Spleen (tissue), 7 donors: ENCODE data around the gene CGB5.
"Not testable (repeated sequence)": the region's sequence is repeated elsewhere in the genome, so short reads cannot be mapped to it uniquely, and the experiment has no call there.

Experiments
- POLR2A ChIP-seq, 3 donors: fragments of 450-650 bp; IDR thresholded peaks; one replicate each; pipeline ENCODE4 v1.5.1; 2017; ENCODE audit warnings: antibody characterized with exemption in 3 of 3, mild to moderate bottlenecking in 1 of 3
- TF ChIP-seq, protein P1 (sequence below), 11 experiments: fragments of 200-600 bp in 7 of 11; fragments of 450-650 bp in 4 of 11; sonication (generic) in 4 of 11; IDR thresholded peaks in 8 of 11; conservative IDR thresholded peaks in 3 of 11; 1 replicate in 7 of 11; 2 replicates in 4 of 11; pipeline versions ENCODE4 v1.4.0 to v1.8.0; 2016 to 2021; ENCODE audit warnings: antibody characterized with exemption in 11 of 11, inconsistent platforms in 4 of 11, mild to moderate bottlenecking in 1 of 11
- donor health status: DM: no; HTN: no; CAD: no; lungs with moderate emphysema.
- donor health status: DM: no; HTN: no; CAD: no.
- donor health status: DM: no; HTN: no; CAD: no.

DNA sequence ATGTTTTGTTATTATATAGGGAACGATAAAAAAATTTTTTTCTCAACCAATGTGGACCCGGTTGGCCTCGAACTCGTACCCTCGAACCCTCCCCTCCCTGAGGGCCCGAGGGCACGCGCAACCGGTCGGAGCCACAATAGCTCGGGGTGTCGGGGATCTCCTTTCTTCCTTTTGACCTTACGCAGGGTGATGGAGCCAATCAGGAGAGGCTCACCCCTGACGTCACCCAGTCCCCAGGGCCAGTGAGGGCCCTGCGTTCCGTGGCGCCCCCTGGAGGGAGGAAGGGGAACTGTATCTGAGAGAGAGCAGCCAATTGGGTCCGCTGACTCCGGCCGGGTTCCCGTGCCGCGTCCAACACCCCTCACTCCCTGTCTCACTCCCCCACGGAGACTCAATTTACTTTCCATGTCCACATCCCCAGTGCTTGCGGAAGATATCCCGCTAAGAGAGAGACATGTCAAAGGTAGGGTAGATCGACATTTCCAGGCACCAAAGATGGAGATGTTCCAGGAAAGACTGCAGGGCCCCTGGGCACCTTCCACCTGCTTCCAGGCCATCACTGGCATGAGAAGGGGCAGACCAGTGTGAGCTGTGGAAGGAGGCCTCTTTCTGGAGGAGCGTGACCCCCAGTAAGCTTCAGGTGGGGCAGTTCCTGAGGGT lies 11.9 kb upstream of the CGB5 start, which contains the start of gene CGB2:
- TF ChIP-seq, protein P1, sequence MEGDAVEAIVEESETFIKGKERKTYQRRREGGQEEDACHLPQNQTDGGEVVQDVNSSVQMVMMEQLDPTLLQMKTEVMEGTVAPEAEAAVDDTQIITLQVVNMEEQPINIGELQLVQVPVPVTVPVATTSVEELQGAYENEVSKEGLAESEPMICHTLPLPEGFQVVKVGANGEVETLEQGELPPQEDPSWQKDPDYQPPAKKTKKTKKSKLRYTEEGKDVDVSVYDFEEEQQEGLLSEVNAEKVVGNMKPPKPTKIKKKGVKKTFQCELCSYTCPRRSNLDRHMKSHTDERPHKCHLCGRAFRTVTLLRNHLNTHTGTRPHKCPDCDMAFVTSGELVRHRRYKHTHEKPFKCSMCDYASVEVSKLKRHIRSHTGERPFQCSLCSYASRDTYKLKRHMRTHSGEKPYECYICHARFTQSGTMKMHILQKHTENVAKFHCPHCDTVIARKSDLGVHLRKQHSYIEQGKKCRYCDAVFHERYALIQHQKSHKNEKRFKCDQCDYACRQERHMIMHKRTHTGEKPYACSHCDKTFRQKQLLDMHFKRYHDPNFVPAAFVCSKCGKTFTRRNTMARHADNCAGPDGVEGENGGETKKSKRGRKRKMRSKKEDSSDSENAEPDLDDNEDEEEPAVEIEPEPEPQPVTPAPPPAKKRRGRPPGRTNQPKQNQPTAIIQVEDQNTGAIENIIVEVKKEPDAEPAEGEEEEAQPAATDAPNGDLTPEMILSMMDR (IDR thresholded peaks at IDR 0.05 in 8 of 11, conservative IDR thresholded peaks at IDR 0.05 in 3 of 11): peak in 5 of 11 experiments; percentile 9 to 38 (median 27)
- not testable (repeated sequence) for TF ChIP-seq POLR2A (IDR thresholded peaks at IDR 0.05)
